Trophoblast cell (in vitro differentiated cells and primary cell): ENCODE results near the gene GTF3C5.

Source experiments
- DNase-seq, 2 donors: peaks; one replicate each; pipeline ENCODE4 v3.0.0-alpha.2; 2016
- H2AFZ ChIP-seq: 2 replicates; pipeline ENCODE4 v1.6.1; 2013; ENCODE audit warnings: low read length, moderate library complexity, mild to moderate bottlenecking; ENCODE audit not compliant: insufficient read depth, poor library complexity
- H2AK5ac ChIP-seq: 2 replicates; pipeline ENCODE4 v1.6.1; 2013; ENCODE audit warnings: mild to moderate bottlenecking, low read length
- H2BK120ac ChIP-seq: 2 replicates; pipeline ENCODE4 v1.6.1; 2013; ENCODE audit warnings: low read length, mild to moderate bottlenecking, moderate library complexity; ENCODE audit not compliant: insufficient read depth, poor library complexity
- H2BK12ac ChIP-seq: 2 replicates; pipeline ENCODE4 v1.6.1; 2013; ENCODE audit warnings: mild to moderate bottlenecking, low read length, moderate library complexity
- H2BK5ac ChIP-seq: 2 replicates; pipeline ENCODE4 v1.6.1; 2013; ENCODE audit warnings: low read length, low read depth, moderate library complexity, mild to moderate bottlenecking; ENCODE audit not compliant: poor library complexity
- H3K14ac ChIP-seq: 2 replicates; pipeline ENCODE4 v1.6.1; 2013; ENCODE audit warnings: mild to moderate bottlenecking, low read length
- H3K18ac ChIP-seq: 2 replicates; pipeline ENCODE4 v1.6.1; 2013; ENCODE audit warnings: mild to moderate bottlenecking, low read length
- H3K23ac ChIP-seq: 2 replicates; pipeline ENCODE4 v1.6.1; 2013; ENCODE audit warnings: low read length
- H3K27ac ChIP-seq: 2 replicates; pipeline ENCODE4 v1.5.1; 2013; ENCODE audit warnings: low read depth, mild to moderate bottlenecking, inconsistent platforms, low read length, moderate library complexity
- H3K27me3 ChIP-seq: 2 replicates; pipeline ENCODE4 v1.6.1; 2013; ENCODE audit warnings: inconsistent platforms, mild to moderate bottlenecking, low read length, moderate library complexity; ENCODE audit not compliant: insufficient read depth
- H3K36me3 ChIP-seq, 2 experiments: 1 replicate in 1 of 2; 2 replicates in 1 of 2; pipeline ENCODE4 v1.6.1; 2013; ENCODE audit warnings: low read length in 2 of 2, mild to moderate bottlenecking in 2 of 2, moderate library complexity in 1 of 2; ENCODE audit not compliant: insufficient read depth in 2 of 2, control insufficient read depth in 1 of 2
- H3K4ac ChIP-seq: 2 replicates; pipeline ENCODE4 v1.6.1; 2013; ENCODE audit warnings: low read depth, mild to moderate bottlenecking, low read length, moderate library complexity
- H3K4me1 ChIP-seq, 2 experiments: 1 replicate in 1 of 2; 2 replicates in 1 of 2; pipeline ENCODE4 v1.6.1; 2013; ENCODE audit warnings: low read length in 2 of 2, mild to moderate bottlenecking in 2 of 2, moderate library complexity in 1 of 2; ENCODE audit not compliant: insufficient read depth in 2 of 2, control insufficient read depth in 1 of 2
- H3K4me2 ChIP-seq: 2 replicates; pipeline ENCODE4 v1.6.1; 2013; ENCODE audit warnings: inconsistent platforms, mild to moderate bottlenecking, low read length, moderate library complexity
- H3K4me3 ChIP-seq: 2 replicates; pipeline ENCODE4 v1.5.1; 2013; ENCODE audit warnings: mild to moderate bottlenecking, low read depth, low read length, inconsistent platforms
- H3K79me1 ChIP-seq: one replicate; pipeline ENCODE4 v1.6.1; 2013; ENCODE audit warnings: low read length
- H3K79me2 ChIP-seq: 2 replicates; pipeline ENCODE4 v1.6.1; 2013; ENCODE audit warnings: low read length, mild to moderate bottlenecking; ENCODE audit not compliant: control insufficient read depth, insufficient read depth, poor library complexity
- H3K9ac ChIP-seq: 2 replicates; pipeline ENCODE4 v1.6.1; 2013; ENCODE audit warnings: mild to moderate bottlenecking, low read length
- H3K9me3 ChIP-seq: 2 replicates; pipeline ENCODE4 v1.6.1; 2013; ENCODE audit warnings: low read depth, mild to moderate bottlenecking, control low read depth, inconsistent platforms, low read length; ENCODE audit not compliant: insufficient read depth
- H4K12ac ChIP-seq: 2 replicates; pipeline ENCODE4 v1.6.1; 2013; ENCODE audit warnings: low read depth, mild to moderate bottlenecking, low read length, moderate library complexity
- H4K8ac ChIP-seq: 2 replicates; pipeline ENCODE4 v1.6.1; 2013; ENCODE audit warnings: low read depth, mild to moderate bottlenecking, low read length, moderate library complexity
- H4K91ac ChIP-seq: one replicate; pipeline ENCODE4 v1.6.1; 2013; ENCODE audit warnings: low read depth, mild to moderate bottlenecking, low read length, moderate library complexity
- WGBS: extraction: QIAGEN DNeasy Blood & Tissue Kit; methylation state at CpG from one replicate; pipeline ENCODE4 v1.1.7; 2013; ENCODE audit warnings: missing lambda C conversion rate; ENCODE audit not compliant: insufficient read length, insufficient coverage; ENCODE audit errors: extremely low coverage; 5-methylcytosine and 5-hydroxymethylcytosine counted together

Gene GTF3C5

GRCh38 chr9:132984202-132985070 lies 46.4 kb upstream of the GTF3C5 start:
- no peak overlapping the region for H3K27ac ChIP-seq
- no peak overlapping the region for H3K14ac ChIP-seq
- H2AK5ac ChIP-seq: no peak overlapping the region
- peaks cover under 1% of the 10 kb centered on the region for H3K27me3 ChIP-seq
- WGBS: no CpG with 5 or more reads among the region's 20 CpGs
- H3K4me2 ChIP-seq: no peak overlapping the region
- H3K79me1 ChIP-seq: no peaks in the 10 kb centered on the region
- H3K23ac ChIP-seq: no peak overlapping the region
- H2BK12ac ChIP-seq: no peak overlapping the region
- no peak overlapping the region for H3K4ac ChIP-seq
- H3K9me3 ChIP-seq: peaks cover 3% of the 10 kb centered on the region
- no peak overlapping the region for H4K91ac ChIP-seq
- no peaks in the 10 kb centered on the region for H3K79me2 ChIP-seq
- no peak overlapping the region for H2BK5ac ChIP-seq
- H4K8ac ChIP-seq: no peak overlapping the region
- H2BK120ac ChIP-seq: no peak overlapping the region
- no peaks in the 10 kb centered on the region for H3K36me3 ChIP-seq
- H4K12ac ChIP-seq: no peak overlapping the region
- H2AFZ ChIP-seq: no peak overlapping the region
- H3K4me3 ChIP-seq: no peak overlapping the region
- no peaks in the 10 kb centered on the region for H3K4me1 ChIP-seq
- no peak overlapping the region for H3K9ac ChIP-seq
- DNase-seq: no peak
- H3K18ac ChIP-seq: no peak overlapping the region

- Histone ChIP-seq H4K12ac (no peak overlapping the region), H3K27ac (no peak overlapping the region), H2BK12ac (no peak overlapping the region), H2AFZ (no peak overlapping the region), H3K79me1 (no peaks in the 10 kb centered on the region), H3K79me2 (no peaks in the 10 kb centered on the region), H3K4me1 (no peaks in the 10 kb centered on the region), H3K9ac (no peak overlapping the region), H2AK5ac (no peak overlapping the region), H4K91ac (no peak overlapping the region), H2BK120ac (no peak overlapping the region), H3K14ac (no peak overlapping the region), H3K4ac (no peak overlapping the region), H3K18ac (no peak overlapping the region), H3K4me2 (no peak overlapping the region), H3K4me3 (no peak overlapping the region), H3K27me3 (no peaks in the 10 kb centered on the region), H4K8ac (no peak overlapping the region), H3K23ac (no peak overlapping the region), H3K36me3 (no peaks in the 10 kb centered on the region), H3K9me3 (peaks cover 3% of the 10 kb centered on the region), H2BK5ac (no peak overlapping the region)
- WGBS: no CpG with 5 or more reads among the region's 4 CpGs
- DNase-seq: no peak
Measured at GRCh38 chr9:132985071-132985350, 45.8 kb upstream of the GTF3C5 start.

GRCh38 chr9:132985489-132985888 lies 45.3 kb upstream of the GTF3C5 start:
- WGBS: no CpG with 5 or more reads among the region's 8 CpGs
- Histone ChIP-seq H4K8ac (no peak overlapping the region), H3K18ac (no peak overlapping the region), H3K79me2 (no peaks in the 10 kb centered on the region), H3K79me1 (no peaks in the 10 kb centered on the region), H3K36me3 (no peaks in the 10 kb centered on the region), H4K91ac (no peak overlapping the region), H3K23ac (no peak overlapping the region), H3K4me3 (no peak overlapping the region), H3K9ac (no peak overlapping the region), H3K9me3 (peaks cover 3% of the 10 kb centered on the region), H2AFZ (no peak overlapping the region), H3K4ac (no peak overlapping the region), H3K27me3 (no peaks in the 10 kb centered on the region), H2BK5ac (no peak overlapping the region), H3K27ac (no peak overlapping the region), H4K12ac (no peak overlapping the region), H2BK12ac (no peak overlapping the region), H3K14ac (no peak overlapping the region), H3K4me1 (no peaks in the 10 kb centered on the region), H3K4me2 (no peak overlapping the region), H2AK5ac (no peak overlapping the region), H2BK120ac (no peak overlapping the region)
- DNase-seq: no peak

GRCh38 chr9:132986114-132986513 lies 44.7 kb upstream of the GTF3C5 start:
- Histone ChIP-seq H3K9ac (no peak overlapping the region), H3K4me2 (no peak overlapping the region), H3K4me3 (no peak overlapping the region), H2BK120ac (no peak overlapping the region), H3K14ac (no peak overlapping the region), H3K27me3 (no peaks in the 10 kb centered on the region), H2BK12ac (no peak overlapping the region), H4K91ac (no peak overlapping the region), H3K36me3 (no peaks in the 10 kb centered on the region), H3K4ac (no peak overlapping the region), H3K4me1 (no peaks in the 10 kb centered on the region), H3K79me2 (no peaks in the 10 kb centered on the region), H3K23ac (no peak overlapping the region), H2BK5ac (no peak overlapping the region), H4K12ac (no peak overlapping the region), H4K8ac (no peak overlapping the region), H3K9me3 (peaks cover 3% of the 10 kb centered on the region), H3K27ac (no peak overlapping the region), H3K79me1 (no peaks in the 10 kb centered on the region), H2AFZ (no peak overlapping the region), H2AK5ac (no peak overlapping the region), H3K18ac (no peak overlapping the region)
- DNase-seq: no peak
- WGBS: no CpG with 5 or more reads among the region's 13 CpGs
